Left lung (tissue), 10 donors: ENCODE results near the gene TRIP11. TPM values are rescaled to one million over a fixed set of nuclear protein-coding genes. Genes with fewer than 3 reads are reported as not detected.
A peak's percentile ranks its signal among the peaks of the same experiment; 100 is the strongest.

Source experiments
- ATAC-seq: fragments of 200-7000 bp; cut with Tn5 transposase; one replicate; pipeline ENCODE4 v1.9.1; 2020; ENCODE audit warnings: moderate library complexity
- DNase-seq, 4 donors: peaks; one replicate each; pipeline ENCODE4 v3.0.0-alpha.2; 2013 to 2020
- H3K27ac ChIP-seq, 2 donors: fragments of 200-600 bp; sonication (generic) in 1 of 2; one replicate each; pipeline versions ENCODE4 v1.5.0 to v1.8.0; 2020 to 2021
- H3K27me3 ChIP-seq, 2 donors: fragments of 200-600 bp; sonication (generic) in 1 of 2; one replicate each; pipeline versions ENCODE4 v1.5.0 to v1.8.0; 2020 to 2021
- H3K36me3 ChIP-seq, 2 donors: fragments of 200-600 bp; sonication (generic) in 1 of 2; one replicate each; pipeline versions ENCODE4 v1.5.0 to v1.8.0; 2020 to 2021
- H3K4me1 ChIP-seq, 2 donors: fragments of 200-600 bp; one replicate each; pipeline ENCODE4 v1.8.0; 2021
- H3K4me3 ChIP-seq, 2 donors: fragments of 200-600 bp; sonication (generic) in 1 of 2; one replicate each; pipeline versions ENCODE4 v1.5.0 to v1.8.0; 2020 to 2021; ENCODE audit warnings: mild to moderate bottlenecking in 1 of 2
- H3K9me3 ChIP-seq, 2 donors: fragments of 200-600 bp; sonication (generic) in 1 of 2; one replicate each; pipeline versions ENCODE4 v1.5.0 to v1.8.0; 2020 to 2021
- intact Hi-C, 2 donors: fragments of 100-400 bp; cut with DNase I; formaldehyde crosslinking; loops; one replicate each; pipeline versions ENCODE4 v1.11.2 to v1.14.2; 2022
- polyA plus RNA-seq, 6 donors: library from polyadenylated mRNA; unstranded; fragments of 120-200 nt; gene quantifications; one replicate each; pipeline ENCODE4 v1.2.1, GENCODE V29; 2013; ENCODE audit not compliant: insufficient read length in 6 of 6
- total RNA-seq, 2 donors: library from RNA; stranded (reverse); fragmentation: NEBNext Ultra II Directional; extraction: Animal tissue kit (Norgen Biotek cat#: 25700); gene quantifications; one replicate each; pipeline ENCODE4 v1.2.1, GENCODE V29; 2021
- TF ChIP-seq, protein P1 (sequence below), 2 donors: fragments of 200-600 bp; sonication (generic) in 1 of 2; IDR thresholded peaks; one replicate each; pipeline versions ENCODE4 v1.5.0 to v1.8.0; 2021; ENCODE audit warnings: antibody characterized with exemption in 2 of 2
- donor health status: DM: no; HTN: yes; CAD: no.
- donor health status: DM: no; HTN: no; CAD: no.

TRIP11 gene
- total and polyA plus RNA-seq, 8 donors = 26.3 to 64.3 (median 36.6) TPM

DNA sequence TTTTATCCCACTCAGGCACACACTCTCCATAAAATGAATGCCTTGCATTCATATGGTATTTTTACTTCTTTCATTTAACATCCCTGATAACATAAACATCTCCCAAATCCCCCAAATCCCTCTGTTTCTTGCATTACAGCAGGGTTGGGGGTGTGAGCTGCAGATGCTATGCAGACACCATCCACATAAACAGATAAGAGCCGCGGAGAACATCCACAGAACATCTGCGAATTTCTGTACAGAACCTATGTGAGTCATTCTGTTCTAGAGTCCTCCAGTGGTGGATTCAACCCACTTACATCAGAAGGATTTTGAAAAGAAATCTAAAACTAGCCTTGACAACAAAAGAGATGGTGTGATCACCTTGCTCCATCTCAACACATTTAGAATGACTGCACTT, 112.7 kb downstream of the TRIP11 start:
- intact Hi-C loops = no loop called here
- ATAC-seq (no peak), DNase-seq (no peak)
- H3K36me3 ChIP-seq = no peaks in the 10 kb centered on the region
- H3K4me1 ChIP-seq = peaks cover 0 to 8% of the 10 kb centered on the region in 2 donors
- no peak overlapping the region for H3K4me3 ChIP-seq
- TF ChIP-seq, protein P1, sequence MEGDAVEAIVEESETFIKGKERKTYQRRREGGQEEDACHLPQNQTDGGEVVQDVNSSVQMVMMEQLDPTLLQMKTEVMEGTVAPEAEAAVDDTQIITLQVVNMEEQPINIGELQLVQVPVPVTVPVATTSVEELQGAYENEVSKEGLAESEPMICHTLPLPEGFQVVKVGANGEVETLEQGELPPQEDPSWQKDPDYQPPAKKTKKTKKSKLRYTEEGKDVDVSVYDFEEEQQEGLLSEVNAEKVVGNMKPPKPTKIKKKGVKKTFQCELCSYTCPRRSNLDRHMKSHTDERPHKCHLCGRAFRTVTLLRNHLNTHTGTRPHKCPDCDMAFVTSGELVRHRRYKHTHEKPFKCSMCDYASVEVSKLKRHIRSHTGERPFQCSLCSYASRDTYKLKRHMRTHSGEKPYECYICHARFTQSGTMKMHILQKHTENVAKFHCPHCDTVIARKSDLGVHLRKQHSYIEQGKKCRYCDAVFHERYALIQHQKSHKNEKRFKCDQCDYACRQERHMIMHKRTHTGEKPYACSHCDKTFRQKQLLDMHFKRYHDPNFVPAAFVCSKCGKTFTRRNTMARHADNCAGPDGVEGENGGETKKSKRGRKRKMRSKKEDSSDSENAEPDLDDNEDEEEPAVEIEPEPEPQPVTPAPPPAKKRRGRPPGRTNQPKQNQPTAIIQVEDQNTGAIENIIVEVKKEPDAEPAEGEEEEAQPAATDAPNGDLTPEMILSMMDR (IDR thresholded peaks at IDR 0.05) = no peak
- H3K9me3 ChIP-seq = no peaks in the 10 kb centered on the region
- no peaks in the 10 kb centered on the region for H3K27me3 ChIP-seq
- H3K27ac ChIP-seq = no peak overlapping the region

DNA sequence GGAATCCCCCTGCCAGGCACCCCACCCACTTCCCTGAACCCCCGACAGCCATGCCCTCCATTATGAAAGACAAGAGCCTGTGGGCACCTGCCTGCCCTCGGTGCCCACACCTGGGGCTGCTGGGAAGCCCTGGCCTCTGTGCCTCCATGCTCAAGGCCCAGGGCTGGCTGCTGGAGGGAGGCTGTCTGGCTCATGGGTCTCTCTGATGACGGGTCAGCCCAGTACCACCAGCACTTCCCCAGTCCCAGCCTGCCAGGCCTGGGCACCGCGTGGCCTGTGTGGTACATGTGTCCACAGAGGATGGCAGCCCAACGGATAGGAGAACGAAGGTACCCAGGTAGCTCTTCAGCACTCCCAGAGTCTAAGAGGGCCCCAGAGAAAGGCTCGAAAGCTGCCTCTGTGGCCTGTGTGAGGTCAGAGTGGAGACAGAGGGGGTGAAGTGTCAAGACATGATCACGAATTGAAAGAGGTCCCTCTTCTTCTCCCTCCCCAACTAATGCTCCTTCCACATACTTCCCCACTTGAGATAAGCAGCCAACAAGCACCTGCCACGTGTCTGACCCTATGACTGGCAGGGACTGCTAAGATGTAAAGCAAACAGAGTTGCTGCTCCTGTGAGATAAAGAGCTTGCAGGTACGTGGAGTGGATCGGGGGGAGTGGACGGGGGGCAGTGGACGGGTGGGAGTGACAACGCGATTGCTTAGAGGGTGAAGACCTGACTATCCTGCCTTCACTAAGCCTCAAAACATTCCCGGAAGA, 113.5 kb downstream of the TRIP11 start:
- DNase-seq = no peak
- H3K9me3 ChIP-seq = no peaks in the 10 kb centered on the region
- TF ChIP-seq, protein P1 (IDR thresholded peaks at IDR 0.05) = no peak
- H3K4me3 ChIP-seq = no peak overlapping the region
- no peaks in the 10 kb centered on the region for H3K27me3 ChIP-seq
- peaks cover 0 to 8% of the 10 kb centered on the region in 2 donors for H3K4me1 ChIP-seq
- no peaks in the 10 kb centered on the region for H3K36me3 ChIP-seq
- H3K27ac ChIP-seq = no peak overlapping the region
- ATAC-seq = peak; percentile 68
- intact Hi-C loops = no loop called here

DNA sequence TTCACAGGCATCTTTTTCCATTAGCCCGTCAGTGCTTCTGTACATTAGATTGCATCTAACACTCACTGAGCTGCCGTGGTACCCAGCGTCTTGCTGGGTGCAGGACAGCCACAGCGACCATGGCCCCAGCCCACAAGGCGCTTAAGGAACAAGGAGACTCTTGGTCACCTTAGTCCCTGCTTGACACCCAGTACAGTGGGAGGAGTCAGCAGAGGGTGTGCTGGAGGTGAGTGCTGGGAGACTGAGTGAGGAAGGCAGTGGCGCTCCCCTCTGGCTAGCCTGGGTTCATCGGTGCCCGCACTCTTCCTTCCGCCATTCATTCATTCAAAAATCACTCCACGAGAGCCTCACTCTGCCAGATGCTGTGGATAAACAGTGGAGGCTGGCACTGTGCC, 114.1 kb downstream of the TRIP11 start:
- Histone ChIP-seq H3K4me1 (peaks cover 0 to 8% of the 10 kb centered on the region in 2 donors), H3K9me3 (no peaks in the 10 kb centered on the region)

GRCh38 chr14:91925001-91925726, 114.7 kb downstream of the TRIP11 start:
- Histone ChIP-seq H3K27me3 (no peaks in the 10 kb centered on the region), H3K4me1 (peaks cover 0 to 8% of the 10 kb centered on the region in 2 donors), H3K27ac (no peak overlapping the region), H3K4me3 (no peak overlapping the region), H3K36me3 (no peaks in the 10 kb centered on the region), H3K9me3 (no peaks in the 10 kb centered on the region)
- ATAC-seq (peak; percentile 17), DNase-seq (peak in 1 of 4 donors; percentile 54)
- intact Hi-C loops = no loop called here
- TF ChIP-seq, protein P1 (IDR thresholded peaks at IDR 0.05) = no peak

More for the DNA sequence above, 114.1 kb downstream of the TRIP11 start:
- intact Hi-C loops = no loop called here
- Histone ChIP-seq H3K36me3 (no peaks in the 10 kb centered on the region), H3K27me3 (no peaks in the 10 kb centered on the region), H3K4me3 (no peak overlapping the region), H3K27ac (no peak overlapping the region)
- DNase-seq (no peak), ATAC-seq (no peak)
- TF ChIP-seq, protein P1 (IDR thresholded peaks at IDR 0.05) = no peak

DNA sequence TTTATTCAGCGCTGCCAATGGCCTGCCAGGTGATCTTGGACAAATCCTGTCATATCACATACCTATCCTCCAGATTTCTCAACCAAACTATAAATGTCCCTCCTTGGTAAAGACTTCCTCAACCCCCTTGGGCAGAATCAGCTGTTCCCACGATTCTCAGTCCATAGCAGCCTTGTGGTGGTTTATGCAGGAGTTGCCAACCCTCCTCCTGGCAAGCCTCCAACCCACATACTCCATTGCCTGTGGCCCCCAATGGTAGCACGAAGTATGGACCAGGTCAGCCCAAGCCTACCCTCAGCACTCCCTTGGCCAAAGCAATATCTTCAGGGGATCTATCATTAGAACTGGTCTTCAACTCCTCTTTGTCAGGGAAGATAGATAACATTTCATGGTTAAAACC, 119.3 kb downstream of the TRIP11 start:
- intact Hi-C loops = no loop called here
- no peak overlapping the region for H3K4me3 ChIP-seq
- no peak overlapping the region for H3K27ac ChIP-seq
- TF ChIP-seq, protein P1 (IDR thresholded peaks at IDR 0.05) = no peak
- H3K36me3 ChIP-seq = no peaks in the 10 kb centered on the region
- peaks cover 0 to 8% of the 10 kb centered on the region in 2 donors for H3K4me1 ChIP-seq
- no peaks in the 10 kb centered on the region for H3K27me3 ChIP-seq
- ATAC-seq = no peak
- DNase-seq = no peak
- no peaks in the 10 kb centered on the region for H3K9me3 ChIP-seq
